Astrocyte (in vitro differentiated cells and primary cell): Measurements from ENCODE around the gene ITPK1. TPM values are rescaled to one million over a fixed set of nuclear protein-coding genes. Genes with fewer than 3 reads are reported as not detected.

Experiments used
- DNase-seq: peaks from one replicate; pipeline ENCODE4 v3.0.0-alpha.2; 2010; ENCODE audit warnings: low read depth
- FAIRE-seq: peaks from 2 replicates; lab custom pipeline; 2011; peaks lifted over from hg19 to GRCh38; lab: Jason Lieb, UNC
- H2AFZ ChIP-seq: 2 replicates; pipeline ENCODE4 v1.6.0; 2012; ENCODE audit warnings: low read depth, low read length, inconsistent platforms
- H3K27ac ChIP-seq: 2 replicates; pipeline ENCODE4 v1.5.1; 2011; ENCODE audit warnings: low read depth, low read length, inconsistent platforms
- H3K27me3 ChIP-seq: 2 replicates; pipeline ENCODE4 v1.6.0; 2011; ENCODE audit warnings: low read length, inconsistent platforms; ENCODE audit not compliant: insufficient read depth
- H3K36me3 ChIP-seq: 2 replicates; pipeline ENCODE4 v1.5.1; 2011; ENCODE audit warnings: low read length, inconsistent platforms; ENCODE audit not compliant: insufficient read depth
- H3K4me1 ChIP-seq: 2 replicates; pipeline ENCODE4 v1.5.1; 2011; ENCODE audit warnings: low read length, inconsistent platforms; ENCODE audit not compliant: insufficient read depth
- H3K4me2 ChIP-seq: 2 replicates; pipeline ENCODE4 v1.6.0; 2012; ENCODE audit warnings: low read length, inconsistent platforms
- H3K4me3 ChIP-seq: 2 replicates; pipeline ENCODE4 v1.5.1; 2011; ENCODE audit warnings: low read depth, mild to moderate bottlenecking, low read length, inconsistent platforms; ENCODE audit not compliant: insufficient read depth
- H3K79me2 ChIP-seq: 2 replicates; pipeline ENCODE4 v1.6.0; 2012; ENCODE audit warnings: mild to moderate bottlenecking, low read length, inconsistent platforms; ENCODE audit not compliant: insufficient read depth
- H3K9ac ChIP-seq: 2 replicates; pipeline ENCODE4 v1.6.0; 2012; ENCODE audit warnings: mild to moderate bottlenecking, low read length, inconsistent platforms
- H3K9me3 ChIP-seq: 2 replicates; pipeline ENCODE4 v1.5.1; 2012; ENCODE audit warnings: low read depth, mild to moderate bottlenecking, low read length, inconsistent platforms; ENCODE audit not compliant: insufficient read depth
- H4K20me1 ChIP-seq: 2 replicates; pipeline ENCODE4 v1.6.0; 2012; ENCODE audit warnings: low read length, inconsistent platforms; ENCODE audit not compliant: insufficient read depth
- H3K27ac Mint-ChIP-seq: one replicate; pipeline ENCODE4 v1.8.0; 2021; ENCODE audit warnings: mild to moderate bottlenecking, mixed read lengths; ENCODE audit not compliant: unreplicated experiment
- H3K27me3 Mint-ChIP-seq: one replicate; pipeline ENCODE4 v1.8.0; 2021; ENCODE audit warnings: low read depth, mixed read lengths; ENCODE audit not compliant: unreplicated experiment
- H3K36me3 Mint-ChIP-seq: one replicate; pipeline ENCODE4 v1.8.0; 2021; ENCODE audit warnings: low read depth, mixed read lengths; ENCODE audit not compliant: unreplicated experiment
- H3K4me1 Mint-ChIP-seq: one replicate; pipeline ENCODE4 v1.8.0; 2021; ENCODE audit warnings: low read depth, mixed read lengths; ENCODE audit not compliant: unreplicated experiment
- H3K4me3 Mint-ChIP-seq: one replicate; pipeline ENCODE4 v1.8.0; 2021; ENCODE audit warnings: mild to moderate bottlenecking, moderate library complexity, mixed read lengths; ENCODE audit not compliant: unreplicated experiment
- H3K9me3 Mint-ChIP-seq: one replicate; pipeline ENCODE4 v1.8.0; 2021; ENCODE audit warnings: mild to moderate bottlenecking, mixed read lengths; ENCODE audit not compliant: unreplicated experiment
- CTCF ChIP-seq: IDR thresholded peaks from 2 replicates; pipeline ENCODE4 v1.5.1; 2011; ENCODE audit warnings: low read depth, mild to moderate bottlenecking, inconsistent platforms, low read length, moderate library complexity; ENCODE audit not compliant: insufficient read depth
- EZH2 ChIP-seq: IDR thresholded peaks from 2 replicates; pipeline ENCODE4 v1.6.1; 2012; ENCODE audit warnings: mild to moderate bottlenecking, low read length, inconsistent platforms; ENCODE audit not compliant: insufficient read depth
- total RNA-seq: library from RNA; stranded (reverse); gene quantifications from 2 replicates; pipeline ENCODE4 v1.2.1, GENCODE V29; 2021

The ITPK1 gene
- total RNA-seq, 1 donor from 2014 or later: 13.0 TPM

GRCh38 chr14:93049867-93050331 is 65.8 kb downstream of the ITPK1 start:
- Mint-ChIP-seq H3K9me3 (peaks cover 5% of the 10 kb centered on the region), H3K4me3 (no peak overlapping the region), H3K36me3 (no peaks in the 10 kb centered on the region), H3K27me3 (peaks cover 69% of the 10 kb centered on the region), H3K4me1 (peaks cover 26% of the 10 kb centered on the region), H3K27ac (no peak overlapping the region)
- Histone ChIP-seq H3K9ac (no peak overlapping the region), H3K27ac (no peak overlapping the region), H3K36me3 (no peaks in the 10 kb centered on the region), H3K4me2 (no peak overlapping the region), H3K79me2 (no peaks in the 10 kb centered on the region), H3K4me3 (no peak overlapping the region), H2AFZ (no peak overlapping the region), H3K4me1 (peaks cover 18% of the 10 kb centered on the region), H3K27me3 (peaks cover 27% of the 10 kb centered on the region), H4K20me1 (peaks cover 72% of the 10 kb centered on the region), H3K9me3 (no peaks in the 10 kb centered on the region)
- FAIRE-seq: no peak
- DNase-seq: no peak
- TF ChIP-seq EZH2 (no peak), CTCF (no peak)

GRCh38 chr14:93049315-93049714 is 66.4 kb downstream of the ITPK1 start:
- DNase-seq (no peak), FAIRE-seq (no peak)
- Histone ChIP-seq H3K36me3 (no peaks in the 10 kb centered on the region), H3K4me3 (no peak overlapping the region), H3K27ac (no peak overlapping the region), H3K27me3 (peaks cover 27% of the 10 kb centered on the region), H3K4me1 (peaks cover 23% of the 10 kb centered on the region), H4K20me1 (peaks cover 72% of the 10 kb centered on the region), H3K79me2 (no peaks in the 10 kb centered on the region), H3K4me2 (no peak overlapping the region), H2AFZ (no peak overlapping the region), H3K9ac (no peak overlapping the region), H3K9me3 (no peaks in the 10 kb centered on the region)
- H3K9me3 Mint-ChIP-seq: peaks cover 5% of the 10 kb centered on the region
- no peak overlapping the region for H3K4me3 Mint-ChIP-seq
- H3K27me3 Mint-ChIP-seq: peaks cover 66% of the 10 kb centered on the region
- H3K27ac Mint-ChIP-seq: no peak overlapping the region
- peaks cover 29% of the 10 kb centered on the region for H3K4me1 Mint-ChIP-seq
- H3K36me3 Mint-ChIP-seq: no peaks in the 10 kb centered on the region
- no peak for TF ChIP-seq EZH2
- no peak for TF ChIP-seq CTCF

- FAIRE-seq (no peak), DNase-seq (no peak)
- H3K4me1 ChIP-seq: peaks cover 28% of the 10 kb centered on the region
- H3K4me3 ChIP-seq: no peak overlapping the region
- no peak overlapping the region for H3K4me2 ChIP-seq
- no peak overlapping the region for H3K27ac Mint-ChIP-seq
- peaks cover 64% of the 10 kb centered on the region for H3K27me3 Mint-ChIP-seq
- H3K36me3 ChIP-seq: no peaks in the 10 kb centered on the region
- no peaks in the 10 kb centered on the region for H3K79me2 ChIP-seq
- H4K20me1 ChIP-seq: peaks cover 72% of the 10 kb centered on the region
- H3K9ac ChIP-seq: no peak overlapping the region
- H3K9me3 ChIP-seq: no peaks in the 10 kb centered on the region
- no peak overlapping the region for H2AFZ ChIP-seq
- peaks cover 5% of the 10 kb centered on the region for H3K9me3 Mint-ChIP-seq
- peaks cover 27% of the 10 kb centered on the region for H3K27me3 ChIP-seq
- H3K4me1 Mint-ChIP-seq: peaks cover 31% of the 10 kb centered on the region
- no peak overlapping the region for H3K27ac ChIP-seq
- TF ChIP-seq CTCF (no peak), EZH2 (no peak)
- H3K36me3 Mint-ChIP-seq: no peaks in the 10 kb centered on the region
- no peak overlapping the region for H3K4me3 Mint-ChIP-seq
Observed at GRCh38 chr14:93048843-93049242, 66.9 kb downstream of the ITPK1 start.
